Activated B cell treated with CpG ODN at 0.5 μM for 24 hours (primary cell): Measurements from ENCODE around the gene LIN9. TPM values are rescaled to one million over a fixed set of nuclear protein-coding genes. Genes with fewer than 3 reads are reported as not detected.
A peak's percentile ranks its signal among the peaks of the same experiment; 100 is the strongest.

Experiments used
- ATAC-seq: fragments of 200-7000 bp; cut with Tn5 transposase; one replicate; pipeline ENCODE4 v1.10.0; 2021; ENCODE audit warnings: low read depth, mild to moderate bottlenecking, moderate library complexity
- CTCF ChIA-PET: fragments of 350-600 bp; sonication (Branson Sonifier 250); formaldehyde crosslinking; loops from one replicate; lab custom pipeline; 2021; ENCODE audit warnings: antibody characterized with exemption; lab: Charles Lee
- POLR2A ChIA-PET: fragments of 350-600 bp; sonication (Branson Sonifier 250); formaldehyde crosslinking; loops from one replicate; lab custom pipeline; 2021; ENCODE audit warnings: antibody characterized with exemption; lab: Charles Lee
- DNase-seq: peaks from one replicate; pipeline ENCODE4 v3.0.0; 2022
- H3K27ac Mint-ChIP-seq: one replicate; pipeline ENCODE4 v1.8.0; 2020; ENCODE audit warnings: mixed read lengths
- H3K27me3 Mint-ChIP-seq: one replicate; pipeline ENCODE4 v1.8.0; 2021; ENCODE audit warnings: mixed read lengths
- H3K36me3 Mint-ChIP-seq: one replicate; pipeline ENCODE4 v1.8.0; 2021; ENCODE audit warnings: low read depth, mixed read lengths
- H3K4me1 Mint-ChIP-seq: one replicate; pipeline ENCODE4 v1.8.0; 2021; ENCODE audit warnings: mixed read lengths
- H3K4me3 Mint-ChIP-seq: one replicate; pipeline ENCODE4 v1.8.0; 2020; ENCODE audit warnings: mild to moderate bottlenecking, mixed read lengths
- H3K9me3 Mint-ChIP-seq: one replicate; pipeline ENCODE4 v1.8.0; 2020; ENCODE audit warnings: mixed read lengths
- intact Hi-C: fragments of 100-400 bp; cut with micrococcal nuclease; formaldehyde crosslinking; loops from one replicate; pipeline ENCODE4 v1.15.1; 2024
- total RNA-seq: library from RNA; stranded (reverse); gene quantifications from 2 replicates; pipeline ENCODE4 v1.2.3, GENCODE V29; 2022
- TF ChIP-seq, protein P1 (sequence below): fragments of 200-600 bp; IDR thresholded peaks from one replicate; pipeline ENCODE4 v1.8.0; 2022; ENCODE audit warnings: antibody characterized with exemption, mild to moderate bottlenecking

LIN9 gene
- total RNA-seq, 1 donor from 2014 or later: 4.5 TPM

- Mint-ChIP-seq H3K4me1 (peaks cover 61% of the 10 kb centered on the region), H3K36me3 (peaks cover 31% of the 10 kb centered on the region), H3K27me3 (no peaks in the 10 kb centered on the region), H3K27ac (peak overlapping the region; percentile 13), H3K4me3 (no peak overlapping the region), H3K9me3 (no peaks in the 10 kb centered on the region)
- TF ChIP-seq, protein P1, sequence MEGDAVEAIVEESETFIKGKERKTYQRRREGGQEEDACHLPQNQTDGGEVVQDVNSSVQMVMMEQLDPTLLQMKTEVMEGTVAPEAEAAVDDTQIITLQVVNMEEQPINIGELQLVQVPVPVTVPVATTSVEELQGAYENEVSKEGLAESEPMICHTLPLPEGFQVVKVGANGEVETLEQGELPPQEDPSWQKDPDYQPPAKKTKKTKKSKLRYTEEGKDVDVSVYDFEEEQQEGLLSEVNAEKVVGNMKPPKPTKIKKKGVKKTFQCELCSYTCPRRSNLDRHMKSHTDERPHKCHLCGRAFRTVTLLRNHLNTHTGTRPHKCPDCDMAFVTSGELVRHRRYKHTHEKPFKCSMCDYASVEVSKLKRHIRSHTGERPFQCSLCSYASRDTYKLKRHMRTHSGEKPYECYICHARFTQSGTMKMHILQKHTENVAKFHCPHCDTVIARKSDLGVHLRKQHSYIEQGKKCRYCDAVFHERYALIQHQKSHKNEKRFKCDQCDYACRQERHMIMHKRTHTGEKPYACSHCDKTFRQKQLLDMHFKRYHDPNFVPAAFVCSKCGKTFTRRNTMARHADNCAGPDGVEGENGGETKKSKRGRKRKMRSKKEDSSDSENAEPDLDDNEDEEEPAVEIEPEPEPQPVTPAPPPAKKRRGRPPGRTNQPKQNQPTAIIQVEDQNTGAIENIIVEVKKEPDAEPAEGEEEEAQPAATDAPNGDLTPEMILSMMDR: no peak
- POLR2A ChIA-PET: interaction anchor here (0.6 kb wide), 1 partner anchor 66 kb away, joined by 3 read pairs; no protein-coding TSS in a partner anchor
- DNase-seq: no peak
- CTCF ChIA-PET: no interaction called here
- ATAC-seq: no peak
- intact Hi-C loops: loop anchor here (2.0 kb wide), 1 partner anchor 21 kb away; no protein-coding TSS in a partner anchor
Measured at GRCh38 chr1:226353698-226354525, 44.9 kb upstream of the LIN9 start.

DNA sequence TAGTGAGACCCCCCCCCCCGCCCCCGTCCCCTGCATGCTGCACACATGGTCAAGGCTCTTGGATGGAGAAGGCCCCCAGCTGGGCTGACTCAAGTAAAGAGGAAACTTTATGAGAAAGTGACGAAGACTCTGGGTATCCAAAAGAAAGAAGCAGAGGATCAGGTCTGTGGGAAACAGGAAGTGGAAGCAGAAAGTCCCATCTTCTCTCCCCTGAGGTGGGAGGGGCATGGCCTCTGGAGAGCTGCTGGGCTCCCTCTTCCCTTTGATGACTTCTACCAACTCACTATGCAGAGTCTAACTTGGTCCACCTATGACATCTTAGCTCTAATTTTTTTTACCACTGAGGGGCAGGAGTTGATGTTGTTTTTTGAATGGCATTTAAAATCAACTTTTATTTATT is 42.7 kb upstream of the LIN9 start:
- CTCF ChIA-PET: no interaction called here
- peaks cover 57% of the 10 kb centered on the region for H3K4me1 Mint-ChIP-seq
- peaks cover 9% of the 10 kb centered on the region for H3K36me3 Mint-ChIP-seq
- POLR2A ChIA-PET: no interaction called here
- intact Hi-C loops: no loop called here
- H3K4me3 Mint-ChIP-seq: no peak overlapping the region
- H3K9me3 Mint-ChIP-seq: no peaks in the 10 kb centered on the region
- ATAC-seq (no peak), DNase-seq (no peak)
- TF ChIP-seq, protein P1: no peak
- H3K27ac Mint-ChIP-seq: no peak overlapping the region
- no peaks in the 10 kb centered on the region for H3K27me3 Mint-ChIP-seq

DNA sequence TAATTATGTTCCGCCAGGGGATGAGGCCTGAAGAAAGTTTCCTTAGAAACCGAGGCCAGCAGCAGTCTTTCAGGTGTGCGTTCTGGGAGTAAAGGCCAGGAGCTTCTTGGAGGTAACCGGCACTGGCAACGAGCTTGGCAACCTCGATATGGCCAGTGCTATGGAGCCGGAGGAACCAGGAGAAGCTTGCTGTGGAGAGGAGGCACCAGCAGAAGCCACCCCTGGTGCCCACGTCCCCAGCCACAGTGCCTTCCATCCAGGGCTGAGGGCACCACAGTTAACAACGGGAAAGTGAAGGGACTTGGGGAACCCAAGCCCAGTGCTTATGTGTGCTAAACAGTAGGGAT is 41.5 kb upstream of the LIN9 start:
- H3K4me1 Mint-ChIP-seq: peaks cover 45% of the 10 kb centered on the region
- DNase-seq (no peak), ATAC-seq (no peak)
- peaks cover 3% of the 10 kb centered on the region for H3K36me3 Mint-ChIP-seq
- H3K27me3 Mint-ChIP-seq: no peaks in the 10 kb centered on the region
- ChIA-PET CTCF (interaction anchor here (0.7 kb wide), 1 partner anchor 225 kb away, joined by 3 read pairs; no protein-coding TSS in a partner anchor), POLR2A (no interaction called here)
- TF ChIP-seq, protein P1: no peak
- intact Hi-C loops: no loop called here
- H3K27ac Mint-ChIP-seq: peak overlapping the region; percentile 68
- H3K9me3 Mint-ChIP-seq: no peaks in the 10 kb centered on the region
- H3K4me3 Mint-ChIP-seq: no peak overlapping the region

DNA sequence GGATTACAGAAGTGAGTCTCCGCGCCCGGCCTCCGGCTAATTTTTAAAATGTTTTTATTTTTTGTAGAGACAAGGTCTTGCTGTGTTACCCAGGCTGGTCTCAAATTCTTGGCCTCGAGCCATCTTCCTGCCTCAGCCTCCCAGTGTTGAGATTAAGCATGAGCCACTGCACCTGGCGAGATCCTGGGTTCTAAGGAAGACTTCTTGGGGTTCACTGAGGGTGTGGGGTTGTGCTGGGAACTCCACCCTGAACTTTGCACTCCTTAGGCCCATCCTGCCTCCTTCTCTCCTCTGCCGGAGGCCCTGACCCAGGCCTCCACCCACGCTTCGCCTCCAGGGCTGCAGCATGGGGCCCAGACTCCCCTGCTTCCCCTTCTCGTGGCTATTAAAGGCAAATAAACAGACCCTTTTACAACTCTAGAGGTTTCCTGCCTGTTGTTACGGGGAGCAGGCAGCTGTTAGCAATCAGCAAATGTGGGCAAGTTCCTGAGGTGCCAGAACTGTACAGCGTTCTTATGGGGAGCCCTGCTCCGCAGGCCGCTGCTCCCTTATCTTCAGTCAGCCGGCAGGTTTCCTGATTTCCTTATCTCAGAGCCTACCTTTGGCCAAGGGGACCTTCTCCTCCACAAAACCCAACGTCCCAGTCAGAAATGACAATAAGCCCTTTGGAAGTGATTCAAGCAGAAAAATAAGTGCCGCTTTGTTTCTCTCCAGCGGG is 41.0 kb upstream of the LIN9 start:
- Mint-ChIP-seq H3K27me3 (no peaks in the 10 kb centered on the region), H3K27ac (peak overlapping the region; percentile 68), H3K4me1 (peaks cover 45% of the 10 kb centered on the region), H3K36me3 (no peaks in the 10 kb centered on the region), H3K9me3 (no peaks in the 10 kb centered on the region), H3K4me3 (peak overlapping the region; percentile 41)
- TF ChIP-seq, protein P1: no peak
- ChIA-PET CTCF (interaction anchor here (0.7 kb wide), 1 partner anchor 224 kb away, joined by 3 read pairs; no protein-coding TSS in a partner anchor), POLR2A (no interaction called here)
- peak; percentile 45 for ATAC-seq
- intact Hi-C loops: no loop called here
- no peak for DNase-seq

DNA sequence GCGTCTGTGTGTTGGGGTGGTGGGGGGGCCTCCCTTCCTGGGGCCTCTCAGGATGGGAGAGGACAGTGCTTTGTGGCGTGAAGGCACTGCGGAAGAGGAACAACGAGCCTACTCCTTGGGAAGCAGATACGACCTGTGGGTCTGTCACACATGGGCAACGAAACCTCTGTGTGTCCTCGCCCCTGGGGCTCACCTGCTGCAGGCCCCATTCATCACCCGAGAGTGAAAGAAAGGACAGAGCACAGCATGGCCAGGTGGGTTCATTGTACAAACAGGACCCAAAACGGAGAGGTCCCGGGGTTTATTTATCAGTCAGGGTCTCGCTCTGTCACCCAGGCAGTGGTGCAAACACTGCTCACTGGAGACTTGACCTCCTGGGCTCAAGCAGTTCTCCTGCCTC is 40.1 kb upstream of the LIN9 start:
- Mint-ChIP-seq H3K4me3 (no peak overlapping the region), H3K27ac (peak overlapping the region; percentile 18), H3K4me1 (peaks cover 47% of the 10 kb centered on the region), H3K27me3 (no peaks in the 10 kb centered on the region), H3K9me3 (no peaks in the 10 kb centered on the region), H3K36me3 (no peaks in the 10 kb centered on the region)
- no peak for DNase-seq
- TF ChIP-seq, protein P1: no peak
- ATAC-seq: no peak
- intact Hi-C loops: no loop called here
- POLR2A ChIA-PET: no interaction called here
- CTCF ChIA-PET: no interaction called here
